NCI-H1105 treated with DMSO at 0.1 percent for 48 hours (cell line): ENCODE measurements around the gene MAP3K5.
A peak's percentile ranks its signal among the peaks of the same experiment; 100 is the strongest.
"Not testable (repeated sequence)": the region's sequence is repeated elsewhere in the genome, so short reads cannot be mapped to it uniquely, and the experiment has no call there.

Experiments
- DNase-seq: peaks from one replicate; lab custom pipeline; 2025; lab: John Stamatoyannopoulos, UW

MAP3K5 gene

GRCh38 chr6:136725124-136725523 lies 67.2 kb downstream of the MAP3K5 start:
- DNase-seq = no peak

- DNase-seq = no peak
Observed at GRCh38 chr6:136723780-136724179, 68.5 kb downstream of the MAP3K5 start.

GRCh38 chr6:136721467-136721866 lies 70.8 kb downstream of the MAP3K5 start:
- no peak for DNase-seq

- DNase-seq = no peak
Observed at GRCh38 chr6:136720045-136720770, 72.1 kb downstream of the MAP3K5 start.

GRCh38 chr6:136719280-136720044 lies 72.8 kb downstream of the MAP3K5 start:
- DNase-seq = no peak

- DNase-seq = no peak
Observed at GRCh38 chr6:136718476-136718875, 73.8 kb downstream of the MAP3K5 start.

- no peak for DNase-seq
Observed at GRCh38 chr6:136717716-136717990, 74.6 kb downstream of the MAP3K5 start.

GRCh38 chr6:136716917-136717715 lies 75.2 kb downstream of the MAP3K5 start:
- no peak for DNase-seq

GRCh38 chr6:136712642-136713041 lies 79.6 kb downstream of the MAP3K5 start:
- not testable (repeated sequence) for DNase-seq

- DNase-seq = no peak
Observed at GRCh38 chr6:136711644-136712043, 80.6 kb downstream of the MAP3K5 start.

- no peak for DNase-seq
Observed at GRCh38 chr6:136710877-136711552, 81.3 kb downstream of the MAP3K5 start.

- no peak for DNase-seq
Observed at GRCh38 chr6:136709429-136709828, 82.8 kb downstream of the MAP3K5 start.

GRCh38 chr6:136706430-136706829 lies 85.8 kb downstream of the MAP3K5 start:
- no peak for DNase-seq

- DNase-seq = no peak
Observed at GRCh38 chr6:136703331-136703865, 88.9 kb downstream of the MAP3K5 start.

GRCh38 chr6:136701045-136701444 lies 91.2 kb downstream of the MAP3K5 start:
- no peak for DNase-seq

GRCh38 chr6:136699358-136699757 lies 92.9 kb downstream of the MAP3K5 start:
- DNase-seq = no peak

- peak; percentile 86 for DNase-seq
Observed at GRCh38 chr6:136696783-136697364, 95.4 kb downstream of the MAP3K5 start.

- peak; percentile 24 for DNase-seq
Observed at GRCh38 chr6:136696238-136696637, 96.0 kb downstream of the MAP3K5 start.

GRCh38 chr6:136695412-136695811 lies 96.9 kb downstream of the MAP3K5 start:
- no peak for DNase-seq

- no peak for DNase-seq
Observed at GRCh38 chr6:136693090-136693489, 99.2 kb downstream of the MAP3K5 start.

- not testable (repeated sequence) for DNase-seq
Observed at GRCh38 chr6:136687894-136688293, 104.4 kb downstream of the MAP3K5 start.
